Muscle layer of duodenum (tissue), 2 donors: ENCODE data around the gene NECTIN2.
"Not testable (repeated sequence)": the region's sequence is repeated elsewhere in the genome, so short reads cannot be mapped to it uniquely, and the experiment has no call there.

Experiments used
- H3K27ac ChIP-seq: one replicate; pipeline ENCODE4 v1.7.0; 2013; ENCODE audit warnings: mild to moderate bottlenecking, low read length
- H3K27me3 ChIP-seq: one replicate; pipeline ENCODE4 v1.7.0; 2013; ENCODE audit warnings: low read depth, mild to moderate bottlenecking, control low read depth, low read length
- H3K36me3 ChIP-seq, 2 donors: one replicate each; pipeline ENCODE4 v1.7.0; 2013; ENCODE audit warnings: low read length in 2 of 2, control low read depth in 1 of 2, mild to moderate bottlenecking in 1 of 2; ENCODE audit not compliant: insufficient read depth in 2 of 2, control insufficient read depth in 1 of 2
- H3K4me1 ChIP-seq, 2 donors: one replicate each; pipeline ENCODE4 v1.7.0; 2013; ENCODE audit warnings: low read length in 2 of 2, mild to moderate bottlenecking in 2 of 2, control low read depth in 1 of 2, moderate library complexity in 1 of 2; ENCODE audit not compliant: insufficient read depth in 2 of 2, control insufficient read depth in 1 of 2
- H3K4me3 ChIP-seq, 2 donors: one replicate each; pipeline ENCODE4 v1.7.0; 2013; ENCODE audit warnings: low read length in 2 of 2, low read depth in 1 of 2, mild to moderate bottlenecking in 1 of 2
- H3K9me3 ChIP-seq, 2 donors: one replicate each; pipeline ENCODE4 v1.7.0; 2013; ENCODE audit warnings: low read length in 2 of 2, control low read depth in 1 of 2, mild to moderate bottlenecking in 1 of 2; ENCODE audit not compliant: control insufficient read depth in 1 of 2
- donor health status: healthy.

NECTIN2 gene

DNA sequence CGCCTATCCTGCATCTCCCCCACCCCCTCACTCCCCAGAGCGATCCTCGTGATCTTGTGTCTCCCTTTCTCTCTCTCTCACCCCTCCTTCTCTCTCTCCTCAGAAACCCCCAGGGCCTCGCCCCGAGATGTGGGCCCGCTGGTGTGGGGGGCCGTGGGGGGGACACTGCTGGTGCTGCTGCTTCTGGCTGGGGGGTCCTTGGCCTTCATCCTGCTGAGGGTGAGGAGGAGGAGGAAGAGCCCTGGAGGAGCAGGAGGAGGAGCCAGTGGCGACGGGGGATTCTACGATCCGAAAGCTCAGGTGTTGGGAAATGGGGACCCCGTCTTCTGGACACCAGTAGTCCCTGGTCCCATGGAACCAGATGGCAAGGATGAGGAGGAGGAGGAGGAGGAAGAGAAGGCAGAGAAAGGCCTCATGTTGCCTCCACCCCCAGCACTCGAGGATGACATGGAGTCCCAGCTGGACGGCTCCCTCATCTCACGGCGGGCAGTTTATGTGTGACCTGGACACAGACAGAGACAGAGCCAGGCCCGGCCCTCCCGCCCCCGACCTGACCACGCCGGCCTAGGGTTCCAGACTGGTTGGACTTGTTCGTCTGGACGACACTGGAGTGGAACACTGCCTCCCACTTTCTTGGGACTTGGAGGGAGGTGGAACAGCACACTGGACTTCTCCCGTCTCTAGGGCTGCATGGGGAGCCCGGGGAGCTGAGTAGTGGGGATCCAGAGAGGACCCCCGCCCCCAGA is 32.2 kb downstream of the NECTIN2 start:
- no peaks in the 10 kb centered on the region for H3K27me3 ChIP-seq
- H3K4me3 ChIP-seq: no peak overlapping the region
- H3K27ac ChIP-seq: no peak overlapping the region
- no peaks in the 10 kb centered on the region for H3K4me1 ChIP-seq
- H3K9me3 ChIP-seq: no peaks in the 10 kb centered on the region
- H3K36me3 ChIP-seq: peaks cover 36 to 59% of the 10 kb centered on the region in 2 donors

DNA sequence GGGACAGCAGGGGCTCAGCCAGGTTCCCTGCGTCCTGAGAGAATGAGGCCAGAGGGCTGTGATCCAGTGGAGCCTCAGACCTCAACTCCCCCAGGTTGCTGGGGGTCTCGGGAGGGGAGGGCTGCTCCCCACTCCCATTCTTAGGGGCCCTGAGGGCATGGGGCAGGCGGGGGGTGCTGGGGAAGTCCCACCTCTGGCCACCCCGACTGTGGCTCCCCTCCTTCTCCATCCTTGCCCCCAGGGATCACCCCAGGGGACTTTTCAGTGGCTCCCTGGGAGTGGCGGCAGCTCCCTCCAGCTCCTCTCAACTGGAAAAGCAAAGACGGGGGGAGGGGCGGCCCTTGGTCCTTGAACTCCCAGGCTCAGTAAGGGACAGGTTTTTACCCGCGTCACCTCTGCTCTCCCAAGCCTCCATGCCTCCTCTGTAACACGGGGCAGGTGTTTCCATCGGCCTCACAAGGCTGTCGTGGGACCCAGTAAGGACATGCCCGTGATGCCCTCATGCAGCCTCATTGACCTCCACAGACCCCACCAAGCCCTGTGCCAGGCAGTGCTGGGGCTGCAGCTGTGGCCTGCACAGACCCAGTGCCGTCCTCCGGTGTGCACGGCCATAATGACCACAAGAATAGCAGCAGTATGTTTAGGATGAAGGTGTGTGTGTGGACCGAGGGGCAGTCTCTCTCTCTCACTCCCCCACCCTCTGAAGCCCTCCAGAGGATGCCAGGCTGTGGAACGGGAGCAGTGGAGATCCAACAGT is 33.4 kb downstream of the NECTIN2 start:
- Histone ChIP-seq H3K27me3 (no peaks in the 10 kb centered on the region), H3K27ac (no peak overlapping the region), H3K9me3 (no peaks in the 10 kb centered on the region), H3K36me3 (peaks cover 26 to 55% of the 10 kb centered on the region in 2 donors), H3K4me3 (no peak overlapping the region), H3K4me1 (no peaks in the 10 kb centered on the region)

GRCh38 chr19:44882063-44882462 is 36.0 kb downstream of the NECTIN2 start:
- Histone ChIP-seq H3K27me3 (no peaks in the 10 kb centered on the region), H3K4me1 (no peaks in the 10 kb centered on the region), H3K9me3 (no peaks in the 10 kb centered on the region), H3K36me3 (peaks cover 4 to 45% of the 10 kb centered on the region in 2 donors), H3K27ac (no peak overlapping the region), H3K4me3 (no peak overlapping the region)

DNA sequence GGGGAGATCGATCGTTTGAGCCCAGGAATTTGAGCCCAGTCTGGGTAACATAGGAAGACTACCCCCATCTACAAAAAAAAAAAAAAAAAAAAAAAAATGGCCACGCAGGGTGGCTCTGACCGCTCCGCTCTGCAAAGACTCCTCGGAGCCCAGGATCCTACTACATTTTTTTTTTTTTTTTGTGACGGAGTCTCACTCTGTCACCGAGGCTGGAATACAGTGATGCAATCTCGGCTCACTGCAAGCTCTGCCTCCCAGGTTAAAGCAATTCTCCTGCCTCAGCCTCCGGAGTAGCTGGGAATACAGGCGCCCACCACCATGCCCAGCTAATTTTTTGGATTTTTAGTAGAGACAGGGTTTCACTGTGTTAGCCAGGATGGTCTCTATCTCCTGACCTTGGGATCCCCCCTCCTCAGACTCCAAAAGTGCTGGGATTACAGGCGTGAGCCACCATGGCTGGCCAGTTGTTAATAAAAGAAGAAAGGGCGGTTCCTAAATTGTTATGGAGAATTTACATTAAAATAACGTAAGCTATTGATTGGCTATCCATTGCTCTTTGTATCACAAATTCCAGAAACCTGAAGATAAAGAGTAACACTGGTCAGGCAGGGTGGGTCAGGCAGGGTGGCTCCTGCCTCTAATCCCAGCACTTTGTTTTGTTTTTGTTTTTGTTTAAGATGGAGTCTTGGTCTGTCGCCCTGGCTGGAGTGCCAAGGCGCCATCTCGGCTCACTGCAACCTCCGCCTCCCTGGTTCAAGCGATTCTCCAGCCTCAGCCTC is 36.7 kb downstream of the NECTIN2 start:
- H3K27me3 ChIP-seq, H3K27ac ChIP-seq, H3K9me3 ChIP-seq, H3K4me1 ChIP-seq, H3K4me3 ChIP-seq: not testable (repeated sequence)
- H3K36me3 ChIP-seq: peaks cover 3 to 38% of the 10 kb centered on the region in 2 donors

DNA sequence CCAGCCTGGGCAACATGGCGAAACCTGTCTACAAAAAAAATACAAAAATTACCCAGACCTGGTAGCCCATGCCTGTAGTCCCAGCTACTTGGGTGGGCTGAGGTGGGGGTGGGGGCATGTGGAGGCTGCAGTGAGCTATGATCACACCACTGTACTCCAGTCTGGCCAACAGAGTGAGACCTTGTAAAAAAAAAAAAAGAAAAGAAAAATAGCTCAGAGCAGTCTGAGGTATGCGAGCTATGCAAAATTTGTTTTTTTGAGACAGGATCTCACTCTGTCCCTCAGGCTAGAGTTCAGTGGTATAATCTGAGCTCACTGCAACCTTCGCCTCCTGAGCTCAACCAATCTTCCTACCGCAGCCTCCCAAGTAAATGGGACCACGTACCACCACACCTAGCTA is 37.8 kb downstream of the NECTIN2 start:
- Histone ChIP-seq H3K36me3 (peaks cover 3 to 29% of the 10 kb centered on the region in 2 donors), H3K27ac (no peak overlapping the region), H3K27me3 (no peaks in the 10 kb centered on the region), H3K9me3 (no peaks in the 10 kb centered on the region), H3K4me1 (no peaks in the 10 kb centered on the region), H3K4me3 (no peak overlapping the region)

DNA sequence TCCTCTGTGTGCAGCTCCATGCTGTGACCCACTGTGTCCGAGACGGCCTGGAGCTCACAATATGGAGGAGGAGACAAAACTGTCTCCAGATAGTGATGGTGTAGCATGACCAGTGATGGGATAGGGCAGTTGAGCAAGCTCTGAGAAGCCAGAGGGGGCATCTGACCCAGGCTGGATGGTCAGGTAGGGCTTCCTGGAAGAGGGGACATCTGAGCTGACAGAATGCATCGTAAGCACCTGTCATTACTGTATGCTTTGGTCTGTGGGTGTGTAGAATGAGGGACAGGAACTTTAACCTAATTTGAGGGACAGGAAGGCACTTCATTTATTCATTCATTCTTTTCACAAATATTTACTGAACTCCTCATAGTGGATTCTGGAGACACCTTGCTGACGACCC is 38.5 kb downstream of the NECTIN2 start:
- peaks cover under 1 to 2% of the 10 kb centered on the region in 2 donors for H3K4me1 ChIP-seq
- no peak overlapping the region for H3K4me3 ChIP-seq
- no peak overlapping the region for H3K27ac ChIP-seq
- H3K36me3 ChIP-seq: peaks cover 3 to 25% of the 10 kb centered on the region in 2 donors
- H3K27me3 ChIP-seq: no peaks in the 10 kb centered on the region
- no peaks in the 10 kb centered on the region for H3K9me3 ChIP-seq

- peaks cover 6 to 8% of the 10 kb centered on the region in 2 donors for H3K4me1 ChIP-seq
- no peak overlapping the region for H3K4me3 ChIP-seq
- peaks cover 3 to 25% of the 10 kb centered on the region in 2 donors for H3K36me3 ChIP-seq
- H3K27ac ChIP-seq: no peak overlapping the region
- H3K27me3 ChIP-seq: no peaks in the 10 kb centered on the region
- no peaks in the 10 kb centered on the region for H3K9me3 ChIP-seq
Observed at GRCh38 chr19:44886141-44886540, 40.0 kb downstream of the NECTIN2 start.

GRCh38 chr19:44887648-44888047 is 41.6 kb downstream of the NECTIN2 start:
- no peak overlapping the region for H3K4me3 ChIP-seq
- no peaks in the 10 kb centered on the region for H3K9me3 ChIP-seq
- H3K36me3 ChIP-seq: peaks cover 3 to 25% of the 10 kb centered on the region in 2 donors
- no peak overlapping the region for H3K27ac ChIP-seq
- H3K27me3 ChIP-seq: no peaks in the 10 kb centered on the region
- peaks cover 12 to 19% of the 10 kb centered on the region in 2 donors for H3K4me1 ChIP-seq

- not testable (repeated sequence) for H3K27me3 ChIP-seq, H3K9me3 ChIP-seq, H3K4me3 ChIP-seq, H3K27ac ChIP-seq
- Histone ChIP-seq H3K4me1 (peaks cover 12 to 23% of the 10 kb centered on the region in 2 donors), H3K36me3 (peaks cover 7 to 28% of the 10 kb centered on the region in 2 donors)
Observed at GRCh38 chr19:44888335-44888734, 42.2 kb downstream of the NECTIN2 start.

DNA sequence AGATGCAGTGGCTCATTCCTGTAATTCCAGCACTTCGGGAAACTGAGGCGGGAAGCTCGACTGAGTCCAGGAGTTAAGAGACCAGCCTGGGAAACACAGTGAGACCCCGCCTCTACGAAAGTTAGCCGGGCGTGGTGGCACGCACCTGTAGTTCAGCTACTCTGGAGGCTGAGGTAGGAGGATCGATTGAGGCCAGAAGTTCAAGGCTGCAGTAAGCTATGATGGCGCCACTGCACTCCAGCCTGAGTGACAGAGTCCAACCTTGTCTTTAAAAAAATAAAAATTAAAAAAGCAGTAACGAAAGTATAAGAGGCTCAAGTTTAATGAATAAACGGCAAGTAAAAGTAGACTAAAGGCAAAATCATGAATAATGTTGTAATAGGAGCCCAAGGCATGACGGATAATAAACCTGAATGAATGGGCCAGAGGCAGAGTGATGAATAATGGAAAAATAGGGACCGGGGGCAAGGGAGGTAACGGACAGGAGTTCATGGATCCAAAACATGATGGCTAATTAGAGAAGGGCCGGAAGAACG is 43.8 kb downstream of the NECTIN2 start:
- Histone ChIP-seq H3K4me1 (peaks cover 12 to 23% of the 10 kb centered on the region in 2 donors), H3K4me3 (peak overlapping the region; percentile 86 to 87), H3K36me3 (peaks cover 13 to 35% of the 10 kb centered on the region in 2 donors), H3K27me3 (no peaks in the 10 kb centered on the region), H3K9me3 (no peaks in the 10 kb centered on the region), H3K27ac (peak overlapping the region; percentile 95)
